SK-N-SH (cell line): ENCODE data around the gene SAMD8. TPM values are rescaled to one million over a fixed set of nuclear protein-coding genes. Genes with fewer than 3 reads are reported as not detected.

Source experiments
- CTCF ChIA-PET: fragments of 300-600, 350-600 bp; formaldehyde crosslinking; extraction: SDS; loops from one replicate; lab custom pipeline; 2021; lab: Yijun Ruan, JAX
- POLR2A ChIA-PET: fragments of 350-600 bp; sonication (Branson Sonifier 250); formaldehyde crosslinking; extraction: SDS; loops from one replicate; lab custom pipeline; 2020; ENCODE audit warnings: antibody characterized with exemption, inconsistent platforms; lab: Yijun Ruan, JAX
- DNase-seq: peaks from one replicate; pipeline ENCODE4 v3.0.0; 2012
- H2AFZ ChIP-seq: fragments of 200-600 bp; sonication (generic); 2 replicates; pipeline ENCODE4 v1.8.1; 2016; ENCODE audit warnings: antibody characterized with exemption, mild to moderate bottlenecking, low read depth
- H3F3A ChIP-seq: fragments of 200-600 bp; sonication (generic); replicated peaks from 2 replicates; pipeline ENCODE3; 2016; ENCODE audit warnings: antibody characterized with exemption, mild to moderate bottlenecking; ENCODE audit not compliant: insufficient read depth
- H3K27ac ChIP-seq, 2 experiments: fragments of 200-500 bp in 1 of 2; fragments of 200-600 bp in 1 of 2; sonication (Bioruptor generic) in 1 of 2; sonication (generic), shearing (Covaris generic) in 1 of 2; 2 replicates each; pipeline versions ENCODE4 v1.5.1 to v1.6.1; 2014 to 2016; ENCODE audit warnings: low read depth in 2 of 2, inconsistent platforms in 1 of 2, low read length in 1 of 2, mild to moderate bottlenecking in 1 of 2, mixed read lengths in 1 of 2
- H3K27me3 ChIP-seq: fragments of 200-600 bp; sonication (generic), shearing (Covaris generic); 2 replicates; pipeline ENCODE4 v1.6.1; 2016; ENCODE audit warnings: mixed run types; ENCODE audit not compliant: insufficient read depth
- H3K36me3 ChIP-seq, 2 experiments: fragments of 200-500 bp in 1 of 2; fragments of 200-600 bp in 1 of 2; sonication (Bioruptor generic) in 1 of 2; sonication (generic) in 1 of 2; replicated peaks in 1 of 2; 2 replicates each; pipeline versions ENCODE3 to v1.5.1; 2014 to 2016; ENCODE audit warnings: low read length in 1 of 2, mild to moderate bottlenecking in 1 of 2; ENCODE audit not compliant: insufficient read depth in 2 of 2, control insufficient read depth in 1 of 2
- H3K4me1 ChIP-seq, 2 experiments: fragments of 200-500 bp in 1 of 2; fragments of 200-600 bp in 1 of 2; sonication (Bioruptor generic) in 1 of 2; sonication (generic), shearing (Covaris generic) in 1 of 2; 2 replicates each; pipeline versions ENCODE4 v1.5.1 to v1.6.1; 2014 to 2016; ENCODE audit warnings: low read depth in 1 of 2, low read length in 1 of 2, mixed run types in 1 of 2; ENCODE audit not compliant: insufficient read depth in 2 of 2, control insufficient read depth in 1 of 2
- H3K4me2 ChIP-seq: fragments of 200-600 bp; sonication (generic), shearing (Covaris generic); 2 replicates; pipeline ENCODE4 v1.6.1; 2017; ENCODE audit warnings: mixed run types
- H3K4me3 ChIP-seq, 2 experiments: fragments of 200-500 bp in 1 of 2; fragments of 200-600 bp in 1 of 2; sonication (Bioruptor generic) in 1 of 2; sonication (generic), shearing (Covaris generic) in 1 of 2; 2 replicates each; pipeline versions ENCODE4 v1.5.1 to v1.8.1; 2014 to 2016; ENCODE audit warnings: low read depth in 2 of 2, inconsistent platforms in 1 of 2, low read length in 1 of 2, mild to moderate bottlenecking in 1 of 2, mixed read lengths in 1 of 2, moderate library complexity in 1 of 2
- H3K79me2 ChIP-seq: fragments of 200-600 bp; sonication (generic); 2 replicates; pipeline ENCODE4 v1.8.1; 2017; ENCODE audit warnings: mild to moderate bottlenecking; ENCODE audit not compliant: insufficient read depth
- H3K9ac ChIP-seq: fragments of 200-600 bp; sonication (generic); 2 replicates; pipeline ENCODE4 v1.6.1; 2017; ENCODE audit warnings: mixed run types
- H3K9me2 ChIP-seq: fragments of 200-600 bp; sonication (generic); 2 replicates; pipeline ENCODE4 v1.6.1; 2017; ENCODE audit warnings: mixed run types
- H3K9me3 ChIP-seq: fragments of 200-600 bp; sonication (generic); 2 replicates; pipeline ENCODE4 v1.6.1; 2017; ENCODE audit warnings: mixed run types, mild to moderate bottlenecking, moderate library complexity
- H4K20me1 ChIP-seq: fragments of 200-600 bp; sonication (generic); 2 replicates; pipeline ENCODE4 v1.6.1; 2017; ENCODE audit warnings: mild to moderate bottlenecking, mixed run types; ENCODE audit not compliant: insufficient read depth
- CHD2 ChIP-seq: fragments of 150-350 bp; IDR thresholded peaks from 2 replicates; pipeline ENCODE4 v1.6.1; 2018; ENCODE audit warnings: low read length; ENCODE audit not compliant: partially characterized antibody
- CTCF ChIP-seq: fragments of 200-600 bp; sonication (generic); IDR thresholded peaks from 2 replicates; pipeline ENCODE4 v1.6.1; 2017; ENCODE audit warnings: antibody characterized with exemption, mild to moderate bottlenecking, moderate library complexity
- ELF1 ChIP-seq: IDR thresholded peaks from 2 replicates; pipeline ENCODE4 v1.4.0; 2012
- EZH2phosphoT487 ChIP-seq: fragments of 200-600 bp; sonication (generic); IDR thresholded peaks from 2 replicates; pipeline ENCODE4 v1.6.1; 2017; ENCODE audit warnings: low read depth, mixed run types, mild to moderate bottlenecking, antibody characterized with exemption, moderate library complexity, borderline replicate concordance
- FOXJ3 ChIP-seq: sonication (generic); formaldehyde crosslinking; IDR thresholded peaks from 2 replicates; pipeline ENCODE4 v1.5.1; 2020; ENCODE audit warnings: mild to moderate bottlenecking, missing genetic modification reagents
- GABPA ChIP-seq: IDR thresholded peaks from 2 replicates; pipeline ENCODE4 v1.4.0; 2012; ENCODE audit warnings: low read depth, mild to moderate bottlenecking
- GATA2 ChIP-seq: sonication (generic); formaldehyde crosslinking; IDR thresholded peaks from 2 replicates; pipeline ENCODE4 v1.5.0; 2020; ENCODE audit warnings: mild to moderate bottlenecking, missing genetic modification reagents
- IRF3 ChIP-seq: fragments of 150-350 bp; IDR thresholded peaks from 2 replicates; pipeline ENCODE4 v1.6.1; 2016; ENCODE audit warnings: mild to moderate bottlenecking, low read depth, low read length
- JUND ChIP-seq: IDR thresholded peaks from 2 replicates; pipeline ENCODE4 v1.4.0; 2012
- MAX ChIP-seq: IDR thresholded peaks from 2 replicates; pipeline ENCODE4 v1.4.0; 2012; ENCODE audit warnings: low read depth
- MEF2A ChIP-seq: IDR thresholded peaks from 2 replicates; pipeline ENCODE4 v1.4.0; 2012; ENCODE audit warnings: low read depth, borderline replicate concordance
- NRF1 ChIP-seq: IDR thresholded peaks from 2 replicates; pipeline ENCODE4 v1.6.1; 2012; ENCODE audit warnings: low read depth, mild to moderate bottlenecking, low read length
- RAD21 ChIP-seq: IDR thresholded peaks from 2 replicates; pipeline ENCODE4 v1.6.1; 2012; ENCODE audit warnings: mild to moderate bottlenecking, low read length
- RFX5 ChIP-seq: IDR thresholded peaks from 2 replicates; pipeline ENCODE4 v1.6.1; 2012; ENCODE audit warnings: mild to moderate bottlenecking, improper control_type of control experiment, low read length
- RXRA ChIP-seq: IDR thresholded peaks from 2 replicates; pipeline ENCODE4 v1.4.0; 2012; ENCODE audit warnings: low read depth, mild to moderate bottlenecking, borderline replicate concordance
- TAF1 ChIP-seq: IDR thresholded peaks from 2 replicates; pipeline ENCODE4 v1.6.1; 2012; ENCODE audit warnings: low read depth, mild to moderate bottlenecking, low read length, moderate library complexity, borderline replicate concordance
- TCF12 ChIP-seq: IDR thresholded peaks from 2 replicates; pipeline ENCODE4 v1.4.0; 2012
- ZBTB33 ChIP-seq: IDR thresholded peaks from 2 replicates; pipeline ENCODE4 v1.4.0; 2012; ENCODE audit warnings: low read depth, borderline replicate concordance
- WGBS: methylation state at CpG from one replicate; pipeline ENCODE4 v1.1.6; 2017; ENCODE audit warnings: low lambda C conversion rate; 5-methylcytosine and 5-hydroxymethylcytosine counted together
- polyA plus RNA-seq, 3 experiments: library from polyadenylated mRNA; depleted of rRNA; stranded (reverse); fragments of >200 nt; gene quantifications; 2 replicates each; pipeline ENCODE4 v1.2.3, GENCODE V29; 2012

Gene SAMD8
- polyA plus RNA-seq, 1 of the 3 experiments (the other 2 are of a cell fraction), result 9.7 TPM

- TF ChIP-seq CHD2, result no peak
These were observed 31.9 kb downstream of the SAMD8 start (continued) for GRCh38 chr10:75143353-75143752.

- no peak overlapping the region for H3K27ac ChIP-seq
- peaks cover 21% of the 10 kb centered on the region for H3F3A ChIP-seq
- H3K9me3 ChIP-seq, result no peaks in the 10 kb centered on the region
- H3K36me3 ChIP-seq, result peaks cover under 1 to 4% of the 10 kb centered on the region in 2 experiments
- POLR2A ChIA-PET, result no interaction called here
- H3K27me3 ChIP-seq, result no peaks in the 10 kb centered on the region
- H2AFZ ChIP-seq, result no peak overlapping the region
- no peak for DNase-seq
- peaks cover 8% of the 10 kb centered on the region for H4K20me1 ChIP-seq
- H3K9me2 ChIP-seq, result no peaks in the 10 kb centered on the region
- no peak overlapping the region for H3K4me3 ChIP-seq
- CTCF ChIA-PET, result no interaction called here
- H3K4me1 ChIP-seq, result no peaks in the 10 kb centered on the region
- no peak overlapping the region for H3K4me2 ChIP-seq
- WGBS, result 100% methylated on average over 1 of the region's 1 CpG
- peaks cover 96% of the 10 kb centered on the region for H3K79me2 ChIP-seq
- H3K9ac ChIP-seq, result no peak overlapping the region
- no peak for TF ChIP-seq NRF1
- TF ChIP-seq EZH2phosphoT487, result no peak
- TF ChIP-seq TAF1, result no peak
- TF ChIP-seq TCF12, result no peak
- TF ChIP-seq MAX, result no peak
- TF ChIP-seq RXRA, result no peak
- no peak for TF ChIP-seq JUND
- TF ChIP-seq GABPA, result no peak
- no peak for TF ChIP-seq MEF2A
- no peak for TF ChIP-seq ZBTB33
- TF ChIP-seq CTCF, result no peak
- no peak for TF ChIP-seq RFX5
- TF ChIP-seq GATA2 (CRISPR knock-in tag), result no peak
- TF ChIP-seq ELF1, result no peak
- no peak for TF ChIP-seq IRF3
- TF ChIP-seq RAD21, result no peak
- no peak for TF ChIP-seq FOXJ3 (CRISPR knock-in tag)
- TF ChIP-seq, all 33 proteins: peak for 0
These were observed 34.1 kb downstream of the SAMD8 start for GRCh38 chr10:75145590-75145989.
